GM13977 (cell line): Measurements from ENCODE around the gene ZCCHC14.
"Not testable (repeated sequence)": the region's sequence is repeated elsewhere in the genome, so short reads cannot be mapped to it uniquely, and the experiment has no call there.

Source experiments
- DNase-seq: peaks from one replicate; pipeline ENCODE4 v3.0.0; 2012; ENCODE audit warnings: low spot score
- in situ Hi-C: fragments of 300-500 bp; cut with MboI; formaldehyde crosslinking; loops from one replicate; pipeline ENCODE4 v1.12.0; 2022; ENCODE audit warnings: low sequenced_read_pairs, low pct_unique_long_range_greater_than_20kb, mixed read lengths, inconsistent platforms; ENCODE audit not compliant: unreplicated experiment
- TF ChIP-seq, protein P1 (sequence below): IDR thresholded peaks from 2 replicates; pipeline ENCODE4 v1.5.1; 2012; ENCODE audit warnings: mild to moderate bottlenecking, control low read depth; ENCODE audit not compliant: insufficient read depth; ENCODE audit errors: extremely low read depth, missing control alignments

The ZCCHC14 gene

GRCh38 chr16:87387942-87388817 lies 104.6 kb downstream of the ZCCHC14 start:
- in situ Hi-C loops: no loop called here
- TF ChIP-seq, protein P1, sequence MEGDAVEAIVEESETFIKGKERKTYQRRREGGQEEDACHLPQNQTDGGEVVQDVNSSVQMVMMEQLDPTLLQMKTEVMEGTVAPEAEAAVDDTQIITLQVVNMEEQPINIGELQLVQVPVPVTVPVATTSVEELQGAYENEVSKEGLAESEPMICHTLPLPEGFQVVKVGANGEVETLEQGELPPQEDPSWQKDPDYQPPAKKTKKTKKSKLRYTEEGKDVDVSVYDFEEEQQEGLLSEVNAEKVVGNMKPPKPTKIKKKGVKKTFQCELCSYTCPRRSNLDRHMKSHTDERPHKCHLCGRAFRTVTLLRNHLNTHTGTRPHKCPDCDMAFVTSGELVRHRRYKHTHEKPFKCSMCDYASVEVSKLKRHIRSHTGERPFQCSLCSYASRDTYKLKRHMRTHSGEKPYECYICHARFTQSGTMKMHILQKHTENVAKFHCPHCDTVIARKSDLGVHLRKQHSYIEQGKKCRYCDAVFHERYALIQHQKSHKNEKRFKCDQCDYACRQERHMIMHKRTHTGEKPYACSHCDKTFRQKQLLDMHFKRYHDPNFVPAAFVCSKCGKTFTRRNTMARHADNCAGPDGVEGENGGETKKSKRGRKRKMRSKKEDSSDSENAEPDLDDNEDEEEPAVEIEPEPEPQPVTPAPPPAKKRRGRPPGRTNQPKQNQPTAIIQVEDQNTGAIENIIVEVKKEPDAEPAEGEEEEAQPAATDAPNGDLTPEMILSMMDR: no peak
- peak; percentile 90 for DNase-seq

- DNase-seq, in situ Hi-C loops: not testable (repeated sequence)
These were observed 108.0 kb downstream of the ZCCHC14 start for GRCh38 chr16:87384875-87385167.

DNA sequence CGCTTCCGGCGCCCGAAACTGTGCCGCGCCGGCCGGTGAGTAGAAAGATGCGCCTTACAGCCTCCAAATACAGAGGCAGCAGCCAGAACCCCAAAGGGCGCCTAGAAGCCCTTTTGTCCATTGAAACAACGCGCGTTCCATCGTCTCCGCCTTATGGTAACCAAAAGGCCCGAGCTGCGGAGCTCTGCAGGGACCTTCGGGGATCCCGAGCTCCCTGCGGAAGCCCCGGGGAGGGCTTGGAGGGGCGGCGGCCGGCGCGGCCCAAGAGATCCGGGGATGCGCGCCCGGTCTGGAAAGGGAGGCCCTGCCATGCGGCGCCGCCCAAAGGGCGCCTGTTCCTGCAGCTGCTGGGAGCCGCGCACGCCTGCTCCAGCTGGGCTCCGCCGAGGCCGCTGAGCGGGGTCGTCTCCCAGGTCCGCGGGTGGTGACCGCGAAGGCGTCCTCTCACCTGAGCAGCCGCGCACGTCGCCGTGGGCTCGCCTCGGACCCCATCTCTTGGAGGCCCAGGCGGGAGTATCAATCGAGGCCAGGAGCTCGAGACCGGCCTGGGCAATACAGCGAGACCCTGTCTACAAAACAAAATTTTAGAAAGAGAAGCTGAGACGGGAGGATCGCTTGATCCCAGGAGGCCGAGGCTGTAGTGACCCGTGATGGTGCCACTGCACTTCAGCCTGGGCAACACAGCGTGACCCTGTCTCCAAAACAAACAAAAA lies 108.5 kb downstream of the ZCCHC14 start:
- in situ Hi-C loops: no loop called here
- DNase-seq: no peak
- TF ChIP-seq, protein P1: no peak

GRCh38 chr16:87383505-87384161 lies 109.2 kb downstream of the ZCCHC14 start, which contains the start of gene FBXO31:
Gene FBXO31, minus strand, starts transcription at chr16:87383776. Its CDS starts 32 bp downstream, at chr16:87383744.
- peak; percentile 92 for DNase-seq
- in situ Hi-C loops: no loop called here
- TF ChIP-seq, protein P1: peak; percentile 10

- in situ Hi-C loops: no loop called here
- no peak for DNase-seq
- TF ChIP-seq, protein P1: no peak
These were observed 110.6 kb downstream of the ZCCHC14 start for GRCh38 chr16:87382023-87382785.

- TF ChIP-seq, protein P1: no peak
- in situ Hi-C loops: no loop called here
These were observed 111.9 kb downstream of the ZCCHC14 start for GRCh38 chr16:87380881-87381280.

More at GRCh38 chr16:87380881-87381280, 111.9 kb downstream of the ZCCHC14 start:
- peak; percentile 56 for DNase-seq
